MM.1S (cell line): ENCODE data around the gene RNF43.

Source experiments
- DNase-seq: peaks from one replicate; pipeline ENCODE4 v3.0.0-alpha.2; 2015
- H2AFZ ChIP-seq: fragments of 300-600 bp; sonication (generic); 2 replicates; pipeline ENCODE4 v1.6.0; 2016; ENCODE audit warnings: antibody characterized with exemption, low read length
- H3F3A ChIP-seq: fragments of 300-600 bp; sonication (generic); 2 replicates; pipeline ENCODE4 v1.6.1; 2016; ENCODE audit warnings: mild to moderate bottlenecking, antibody characterized with exemption, low read length, moderate library complexity, mixed read lengths; ENCODE audit not compliant: insufficient read depth
- H3K27ac ChIP-seq: fragments of 300-600 bp; sonication (generic); 2 replicates; pipeline ENCODE4 v1.5.1; 2016; ENCODE audit warnings: mild to moderate bottlenecking, low read length
- H3K27me3 ChIP-seq: fragments of 300-600 bp; sonication (generic); replicated peaks from 2 replicates; pipeline ENCODE4 v1.6.0; 2016; ENCODE audit warnings: low read length; ENCODE audit not compliant: insufficient read depth
- H3K36me3 ChIP-seq: fragments of 300-600 bp; sonication (generic); replicated peaks from 2 replicates; pipeline ENCODE4 v1.6.1; 2016; ENCODE audit warnings: mild to moderate bottlenecking, low read length, mixed read lengths; ENCODE audit not compliant: insufficient read depth
- H3K4me1 ChIP-seq: fragments of 300-600 bp; sonication (generic); 2 replicates; pipeline ENCODE4 v1.6.1; 2016; ENCODE audit warnings: low read length, mixed read lengths
- H3K4me2 ChIP-seq: fragments of 300-600 bp; sonication (generic); 2 replicates; pipeline ENCODE4 v1.6.0; 2016; ENCODE audit warnings: low read depth, low read length
- H3K4me3 ChIP-seq: fragments of 300-600 bp; sonication (generic); 2 replicates; pipeline ENCODE4 v1.5.1; 2016; ENCODE audit warnings: low read length, mixed read lengths
- H3K79me2 ChIP-seq: fragments of 300-600 bp; sonication (generic); 2 replicates; pipeline ENCODE4 v1.6.1; 2016; ENCODE audit warnings: mixed run types, low read length, mixed read lengths
- H3K9ac ChIP-seq: fragments of 300-600 bp; sonication (generic); 2 replicates; pipeline ENCODE4 v1.6.1; 2016; ENCODE audit warnings: low read length, mixed read lengths
- H3K9me2 ChIP-seq: fragments of 300-600 bp; sonication (generic); replicated peaks from 2 replicates; pipeline ENCODE4 v1.6.1; 2016; ENCODE audit warnings: mild to moderate bottlenecking, low read length, mixed read lengths; ENCODE audit not compliant: insufficient read depth
- H3K9me3 ChIP-seq: fragments of 300-600 bp; sonication (generic); replicated peaks from 2 replicates; pipeline ENCODE4 v1.6.1; 2016; ENCODE audit warnings: mild to moderate bottlenecking, low read length, mixed read lengths; ENCODE audit not compliant: insufficient read depth
- H4K20me1 ChIP-seq: fragments of 300-600 bp; sonication (generic); 2 replicates; pipeline ENCODE4 v1.6.1; 2016; ENCODE audit warnings: mild to moderate bottlenecking, low read length, moderate library complexity, mixed read lengths; ENCODE audit not compliant: insufficient read depth
- CTCF ChIP-seq: fragments of 300-600 bp; sonication (generic); IDR thresholded peaks from 2 replicates; pipeline ENCODE4 v1.5.1; 2016; ENCODE audit warnings: antibody characterized with exemption, low read length, mixed read lengths
- EZH2 ChIP-seq: fragments of 300-600 bp; sonication (generic); optimal IDR thresholded peaks from 2 replicates; pipeline ENCODE3; 2017; ENCODE audit warnings: low read depth, mild to moderate bottlenecking, antibody characterized with exemption, low read length, mixed read lengths
- EZH2phosphoT487 ChIP-seq: fragments of 300-600 bp; sonication (generic); IDR thresholded peaks from 2 replicates; pipeline ENCODE4 v1.6.1; 2018; ENCODE audit warnings: antibody characterized with exemption, low read length

RNF43 gene

GRCh38 chr17:58382872-58383242 lies 34.5 kb downstream of the RNF43 start:
- no peak for TF ChIP-seq EZH2
- no peak for TF ChIP-seq CTCF
- no peak for TF ChIP-seq EZH2phosphoT487
- H3K9ac ChIP-seq, result peak overlapping the region; percentile 9; the same call in 1 of the 2 replicates
- H3K9me3 ChIP-seq, result no peaks in the 10 kb centered on the region
- H3K27me3 ChIP-seq, result no peaks in the 10 kb centered on the region; the same call in 1 of the 2 replicates
- peaks cover 32% of the 10 kb centered on the region for H3K4me1 ChIP-seq
- no peaks in the 10 kb centered on the region for H3K79me2 ChIP-seq
- peak overlapping the region; percentile 29; the same call in 1 of the 2 replicates for H3K4me3 ChIP-seq
- H4K20me1 ChIP-seq, result no peaks in the 10 kb centered on the region
- H3K9me2 ChIP-seq, result no peaks in the 10 kb centered on the region
- no peak for DNase-seq
- H2AFZ ChIP-seq, result peak overlapping the region; percentile 29; the same call in 1 of the 2 replicates
- peaks cover 18% of the 10 kb centered on the region for H3F3A ChIP-seq
- no peaks in the 10 kb centered on the region for H3K36me3 ChIP-seq
- peak overlapping the region; percentile 55 for H3K4me2 ChIP-seq
- peak overlapping the region; percentile 63; the same call in 1 of the 2 replicates for H3K27ac ChIP-seq

- no peaks in the 10 kb centered on the region for H3K9me3 ChIP-seq
- H3K9me2 ChIP-seq, result no peaks in the 10 kb centered on the region
- no peaks in the 10 kb centered on the region for H4K20me1 ChIP-seq
- H3K27me3 ChIP-seq, result no peaks in the 10 kb centered on the region; the same call in 1 of the 2 replicates
- peak overlapping the region; percentile 9; the same call in 1 of the 2 replicates for H3K9ac ChIP-seq
- peaks cover 18% of the 10 kb centered on the region for H3F3A ChIP-seq
- no peaks in the 10 kb centered on the region for H3K36me3 ChIP-seq
- peak overlapping the region; percentile 55 for H3K4me2 ChIP-seq
- no peaks in the 10 kb centered on the region for H3K79me2 ChIP-seq
- H3K27ac ChIP-seq, result peak overlapping the region; percentile 63
- H2AFZ ChIP-seq, result peak overlapping the region; percentile 29; the same call in 1 of the 2 replicates
- peaks cover 32% of the 10 kb centered on the region for H3K4me1 ChIP-seq
- DNase-seq, result peak; percentile 78
- TF ChIP-seq CTCF (no peak), EZH2 (no peak), EZH2phosphoT487 (no peak)
- peak overlapping the region; percentile 29; the same call in 1 of the 2 replicates for H3K4me3 ChIP-seq
Observed at GRCh38 chr17:58382108-58382871, 35.0 kb downstream of the RNF43 start.

- H3K9ac ChIP-seq, result no peak overlapping the region
- H3K4me2 ChIP-seq, result peak overlapping the region; percentile 55
- peaks cover 32% of the 10 kb centered on the region for H3K4me1 ChIP-seq
- H3K9me2 ChIP-seq, result no peaks in the 10 kb centered on the region
- H3F3A ChIP-seq, result peaks cover 18% of the 10 kb centered on the region
- H3K27me3 ChIP-seq, result no peaks in the 10 kb centered on the region; the same call in 1 of the 2 replicates
- no peaks in the 10 kb centered on the region for H3K36me3 ChIP-seq
- no peak overlapping the region for H2AFZ ChIP-seq
- peak overlapping the region; percentile 63; the same call in 1 of the 2 replicates for H3K27ac ChIP-seq
- no peak overlapping the region for H3K4me3 ChIP-seq
- H4K20me1 ChIP-seq, result no peaks in the 10 kb centered on the region
- H3K9me3 ChIP-seq, result no peaks in the 10 kb centered on the region
- DNase-seq, result no peak
- no peaks in the 10 kb centered on the region for H3K79me2 ChIP-seq
- TF ChIP-seq CTCF (no peak), EZH2 (no peak), EZH2phosphoT487 (no peak)
Observed at GRCh38 chr17:58381124-58382035, 36.0 kb downstream of the RNF43 start.
